Rectal smooth muscle tissue (tissue), 1 donor: Measurements from ENCODE around the gene SNCAIP.
"Not testable (repeated sequence)": the region's sequence is repeated elsewhere in the genome, so short reads cannot be mapped to it uniquely, and the experiment has no call there.

Experiments used
- H3K27ac ChIP-seq: one replicate; pipeline ENCODE4 v1.7.0; 2013; ENCODE audit warnings: low read depth, low read length, inconsistent platforms
- H3K27me3 ChIP-seq: one replicate; pipeline ENCODE4 v1.7.0; 2013; ENCODE audit warnings: low read length; ENCODE audit not compliant: control insufficient read depth, insufficient read depth
- H3K36me3 ChIP-seq: one replicate; pipeline ENCODE4 v1.7.0; 2013; ENCODE audit warnings: low read length; ENCODE audit not compliant: control insufficient read depth, insufficient read depth
- H3K4me1 ChIP-seq: one replicate; pipeline ENCODE4 v1.7.0; 2013; ENCODE audit warnings: low read length; ENCODE audit not compliant: control insufficient read depth, insufficient read depth
- H3K4me3 ChIP-seq: one replicate; pipeline ENCODE4 v1.7.0; 2013; ENCODE audit warnings: low read length
- H3K9ac ChIP-seq: one replicate; pipeline ENCODE4 v1.7.0; 2013; ENCODE audit warnings: low read length

SNCAIP gene

DNA sequence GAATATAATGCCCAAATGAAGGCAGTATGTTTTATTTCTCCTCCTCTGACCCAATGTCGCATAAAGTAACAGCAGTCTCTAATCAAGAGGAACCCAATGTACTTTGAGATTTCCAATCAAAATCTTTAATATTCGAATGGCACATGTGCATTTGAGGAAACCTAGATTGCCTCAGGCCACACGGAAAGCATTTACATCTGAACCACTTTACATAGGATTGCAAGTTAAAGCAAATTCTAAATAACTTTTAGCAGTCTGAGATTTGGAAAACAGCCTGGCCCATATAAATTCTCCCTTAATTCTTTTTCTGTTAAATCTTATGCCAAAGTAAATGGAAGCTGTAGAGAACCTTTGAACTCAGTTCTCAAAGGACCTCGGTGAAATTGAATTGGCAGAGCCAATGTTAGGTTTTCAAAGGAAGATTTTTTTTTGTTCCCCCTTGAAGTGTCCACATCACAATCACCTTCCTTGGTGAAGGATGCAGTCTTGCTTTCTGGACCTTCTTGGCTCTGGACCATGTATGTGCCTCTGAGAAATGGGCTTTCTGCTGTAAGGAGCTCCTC lies 57.3 kb downstream of the SNCAIP start:
- peaks cover 8% of the 10 kb centered on the region for H3K4me1 ChIP-seq
- no peaks in the 10 kb centered on the region for H3K36me3 ChIP-seq
- H3K27ac ChIP-seq: peak overlapping the region; percentile 9
- H3K4me3 ChIP-seq: no peak overlapping the region
- no peaks in the 10 kb centered on the region for H3K27me3 ChIP-seq
- no peak overlapping the region for H3K9ac ChIP-seq

DNA sequence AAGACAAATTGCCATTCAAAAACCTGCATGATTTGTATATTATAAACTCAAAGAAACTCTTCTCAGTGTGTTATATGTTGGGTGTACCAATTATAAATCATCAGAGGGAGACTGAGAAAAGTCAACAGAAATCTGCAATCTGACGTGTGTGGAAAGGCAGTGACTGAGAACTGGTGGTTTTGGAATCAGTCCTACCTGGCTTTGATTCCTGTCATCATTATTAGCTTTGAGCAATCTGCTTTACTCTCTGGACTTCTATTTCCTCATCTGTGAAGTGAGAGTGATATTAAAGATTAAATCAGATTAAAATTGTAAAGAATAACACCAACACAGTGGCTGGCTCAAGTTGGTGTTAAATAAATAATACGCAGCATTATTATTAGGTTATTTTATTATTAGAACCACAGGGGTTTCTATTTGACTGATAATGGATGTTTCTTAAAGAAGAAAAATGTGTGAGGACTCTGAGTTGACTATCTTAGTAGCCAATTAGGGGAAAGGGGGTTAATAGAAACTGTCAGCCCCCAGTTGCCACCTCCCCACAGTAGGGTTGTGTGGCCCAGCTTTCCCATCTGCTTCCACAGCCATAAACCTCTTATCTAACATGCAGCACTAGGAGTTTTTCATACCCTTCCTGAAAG lies 59.6 kb downstream of the SNCAIP start:
- Histone ChIP-seq H3K4me1 (peaks cover 8% of the 10 kb centered on the region), H3K27ac (no peak overlapping the region), H3K4me3 (no peak overlapping the region), H3K27me3 (no peaks in the 10 kb centered on the region), H3K9ac (no peak overlapping the region), H3K36me3 (no peaks in the 10 kb centered on the region)

DNA sequence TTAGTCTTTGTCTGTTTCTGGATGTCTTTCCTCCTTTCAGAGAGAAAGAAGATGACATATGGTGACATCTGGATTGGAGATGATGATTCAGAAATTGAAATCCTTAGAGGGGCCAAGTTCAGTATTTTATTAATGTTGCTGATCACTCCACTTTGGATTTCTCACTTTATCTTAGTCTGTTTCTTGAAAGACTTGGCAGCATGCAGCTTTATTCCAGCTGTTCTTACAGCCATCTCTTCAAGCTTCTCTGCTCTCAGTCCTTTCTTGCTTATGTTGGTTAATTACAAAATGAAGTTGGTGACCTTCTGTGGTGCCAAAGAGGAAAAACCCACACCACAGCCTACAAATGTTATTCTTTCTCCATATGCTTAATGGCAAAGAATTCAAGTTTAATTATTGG lies 62.1 kb downstream of the SNCAIP start:
- H3K4me3 ChIP-seq: no peak overlapping the region
- H3K36me3 ChIP-seq: no peaks in the 10 kb centered on the region

DNA sequence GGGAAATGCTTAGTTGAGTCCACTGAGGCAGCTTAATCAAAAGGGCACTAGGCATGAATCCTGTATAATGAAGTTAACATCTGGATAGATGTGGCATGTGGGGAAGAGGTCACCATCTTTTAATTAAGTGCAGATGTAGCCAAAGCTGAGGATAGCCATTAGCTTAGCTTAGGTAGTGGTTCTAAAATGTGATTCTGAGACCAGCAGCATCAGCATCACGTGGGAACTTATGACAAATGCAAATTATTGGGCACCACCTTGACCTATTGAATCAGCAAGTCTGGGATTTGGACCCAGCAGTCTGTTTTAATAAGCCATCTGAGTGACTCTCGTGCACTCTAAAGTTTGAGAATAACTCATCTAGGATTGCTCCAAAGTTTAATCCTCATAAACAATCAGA lies 63.8 kb downstream of the SNCAIP start:
- Histone ChIP-seq H3K9ac (no peak overlapping the region), H3K4me3 (no peak overlapping the region)

More for the DNA sequence above, 62.1 kb downstream of the SNCAIP start:
- no peak overlapping the region for H3K9ac ChIP-seq
- H3K4me1 ChIP-seq: peaks cover 4% of the 10 kb centered on the region
- no peaks in the 10 kb centered on the region for H3K27me3 ChIP-seq
- H3K27ac ChIP-seq: no peak overlapping the region

DNA sequence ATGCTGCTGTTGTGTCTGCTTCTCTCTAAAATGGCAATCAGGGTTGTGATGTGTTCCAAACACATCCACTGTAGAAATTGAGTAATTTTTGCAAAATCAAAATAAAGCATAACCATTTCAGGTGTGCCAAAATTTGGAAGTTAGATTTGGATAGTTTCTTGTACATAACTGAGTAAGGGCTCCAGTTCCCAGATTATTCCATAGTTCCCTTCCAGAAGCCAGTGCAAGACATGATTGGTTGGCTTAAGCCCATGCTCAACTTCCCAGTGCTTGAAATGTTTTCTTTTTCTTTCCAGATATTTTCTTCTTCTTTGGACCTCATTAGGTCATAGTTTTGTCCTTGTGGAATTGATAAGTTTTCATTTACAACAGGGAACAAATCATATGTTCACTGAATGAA lies 64.2 kb downstream of the SNCAIP start:
- Histone ChIP-seq H3K9ac (no peak overlapping the region), H3K27me3 (no peaks in the 10 kb centered on the region), H3K4me3 (no peak overlapping the region), H3K4me1 (peaks cover 4% of the 10 kb centered on the region), H3K36me3 (no peaks in the 10 kb centered on the region), H3K27ac (no peak overlapping the region)

More for the DNA sequence above, 63.8 kb downstream of the SNCAIP start:
- no peaks in the 10 kb centered on the region for H3K36me3 ChIP-seq
- H3K27ac ChIP-seq: no peak overlapping the region
- H3K4me1 ChIP-seq: peaks cover 4% of the 10 kb centered on the region
- no peaks in the 10 kb centered on the region for H3K27me3 ChIP-seq

DNA sequence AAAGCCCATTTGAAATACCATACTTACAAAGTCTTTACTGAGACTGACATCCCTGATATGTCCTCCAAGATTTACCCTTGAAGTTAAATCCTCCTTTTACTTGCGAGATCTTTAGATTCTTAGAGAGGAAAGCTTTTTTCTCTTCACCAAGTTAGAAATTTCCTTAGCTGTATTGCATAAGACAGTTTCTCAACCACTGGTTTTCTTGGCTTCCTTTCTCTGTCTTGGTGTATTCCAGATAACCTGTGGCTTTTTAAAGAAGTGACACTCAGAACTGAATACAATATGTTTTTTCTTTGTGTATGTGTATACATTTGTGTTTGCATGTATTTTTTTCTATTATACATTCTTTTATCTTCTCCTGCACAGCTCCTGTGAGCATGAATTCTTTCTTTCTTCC lies 65.0 kb downstream of the SNCAIP start:
- H3K27ac ChIP-seq: no peak overlapping the region
- H3K4me3 ChIP-seq: no peak overlapping the region

DNA sequence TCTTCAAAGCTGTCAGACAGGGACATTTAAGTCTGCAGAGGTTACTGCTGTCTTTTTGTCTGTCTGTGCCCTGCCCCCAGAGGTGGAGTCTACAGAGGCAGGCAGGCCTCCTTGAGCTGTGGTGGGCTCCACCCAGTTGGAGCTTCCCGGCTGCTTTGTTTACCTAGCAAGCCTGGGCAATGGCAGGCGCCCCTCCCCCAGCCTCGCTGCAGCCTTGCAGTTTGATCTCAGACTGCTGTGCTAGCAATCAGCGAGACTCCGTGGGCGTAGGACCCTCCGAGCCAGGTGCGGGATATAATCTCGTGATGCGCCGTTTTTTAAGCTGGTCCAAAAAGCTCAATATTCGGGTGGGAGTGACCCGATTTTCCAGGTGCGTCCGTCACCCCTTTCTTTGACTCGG lies 70.9 kb downstream of the SNCAIP start:
- H3K9ac ChIP-seq, H3K27ac ChIP-seq, H3K4me3 ChIP-seq, H3K36me3 ChIP-seq, H3K27me3 ChIP-seq: not testable (repeated sequence)
- peaks cover 15% of the 10 kb centered on the region for H3K4me1 ChIP-seq

More for the DNA sequence above, 65.0 kb downstream of the SNCAIP start:
- Histone ChIP-seq H3K9ac (no peak overlapping the region), H3K27me3 (no peaks in the 10 kb centered on the region), H3K4me1 (peaks cover 4% of the 10 kb centered on the region), H3K36me3 (no peaks in the 10 kb centered on the region)

DNA sequence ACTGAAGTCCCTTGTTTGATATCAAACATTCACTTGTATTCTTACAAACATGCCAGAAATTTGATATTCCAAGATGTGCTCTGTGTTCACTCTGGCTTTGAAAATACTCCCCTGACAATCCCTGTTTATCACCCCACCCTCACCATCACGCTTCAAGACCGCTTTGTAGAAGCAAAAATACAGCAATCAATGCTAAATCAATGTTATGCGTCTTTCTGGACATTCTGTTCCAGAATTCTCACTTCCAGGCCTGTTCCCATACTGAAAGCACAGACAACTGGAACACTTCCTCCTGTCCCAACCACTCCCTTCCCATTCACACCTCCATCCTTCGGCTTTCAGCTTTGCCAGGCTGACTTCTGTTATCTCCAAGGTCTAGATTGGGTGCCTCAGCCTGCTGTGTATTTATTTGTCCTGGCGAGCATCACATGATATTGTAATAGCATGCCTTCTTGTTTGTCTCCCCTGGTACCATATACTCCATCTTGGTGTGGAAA lies 72.8 kb downstream of the SNCAIP start:
- Histone ChIP-seq H3K27ac (peak overlapping the region; percentile 32), H3K36me3 (no peaks in the 10 kb centered on the region), H3K4me1 (peaks cover 15% of the 10 kb centered on the region), H3K4me3 (no peak overlapping the region), H3K9ac (no peak overlapping the region), H3K27me3 (no peaks in the 10 kb centered on the region)

DNA sequence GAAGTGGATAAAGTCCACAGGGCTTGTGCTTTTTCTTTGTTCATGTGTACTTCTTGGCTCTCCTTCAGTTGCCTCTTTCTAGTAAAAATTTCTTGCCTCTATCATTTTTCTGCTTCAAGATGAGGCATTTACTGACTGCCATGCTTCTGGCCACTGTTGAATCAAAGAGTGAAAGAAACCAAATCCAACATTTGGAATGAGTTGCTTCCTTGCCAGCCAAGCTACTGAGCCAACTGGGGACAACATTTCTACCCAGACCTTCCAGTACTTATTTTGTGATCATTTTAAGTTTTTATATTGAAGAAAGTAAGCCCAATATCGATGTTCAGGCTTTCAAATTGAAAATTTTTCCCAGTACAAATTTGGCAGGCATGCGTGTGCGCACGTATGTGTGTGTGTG lies 73.2 kb downstream of the SNCAIP start:
- H3K36me3 ChIP-seq: no peaks in the 10 kb centered on the region
- H3K4me1 ChIP-seq: peaks cover 15% of the 10 kb centered on the region
- H3K4me3 ChIP-seq: no peak overlapping the region
- H3K27me3 ChIP-seq: no peaks in the 10 kb centered on the region
- H3K9ac ChIP-seq: no peak overlapping the region
- H3K27ac ChIP-seq: peak overlapping the region; percentile 32

DNA sequence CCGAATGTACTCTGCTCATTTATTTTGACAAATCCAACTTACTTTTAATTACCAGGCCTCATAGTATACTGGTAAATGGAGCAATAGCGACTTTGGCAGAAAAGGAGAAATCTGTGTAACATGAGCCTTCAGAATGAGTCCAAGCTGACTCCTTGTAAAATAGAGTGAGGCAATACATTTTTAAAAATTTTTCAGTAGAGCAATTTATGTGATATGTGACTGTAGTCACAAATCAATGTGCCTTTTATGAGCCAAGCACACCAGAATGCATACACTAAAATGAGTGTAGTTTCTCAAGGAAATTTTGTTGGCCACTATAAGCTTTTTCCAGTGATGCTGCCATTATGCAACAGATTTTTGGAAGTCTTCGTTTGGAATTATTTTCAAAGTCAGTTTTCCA lies 73.8 kb downstream of the SNCAIP start:
- H3K9ac ChIP-seq: no peak overlapping the region
- H3K4me3 ChIP-seq: no peak overlapping the region
- no peaks in the 10 kb centered on the region for H3K27me3 ChIP-seq
- no peaks in the 10 kb centered on the region for H3K36me3 ChIP-seq
- peaks cover 15% of the 10 kb centered on the region for H3K4me1 ChIP-seq
- no peak overlapping the region for H3K27ac ChIP-seq

DNA sequence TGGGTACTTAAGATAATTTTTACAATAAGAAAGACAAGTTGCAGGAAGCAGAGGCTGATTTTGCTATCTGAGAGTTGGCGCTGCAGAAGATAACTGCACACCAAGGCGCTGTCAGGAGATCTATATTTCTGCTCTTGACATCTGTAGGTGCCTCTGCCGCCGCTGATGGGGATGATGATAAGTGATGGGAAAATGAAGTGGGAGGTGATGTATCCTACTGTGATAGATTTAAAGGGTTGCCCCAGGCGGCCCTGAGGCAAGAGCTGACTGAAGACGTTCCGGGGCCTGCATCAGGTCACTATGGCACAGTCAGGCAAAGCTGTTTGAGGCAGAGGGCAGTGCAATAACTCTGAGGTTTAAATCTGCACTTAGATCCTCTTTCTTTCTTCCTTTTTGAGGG lies 78.1 kb downstream of the SNCAIP start:
- Histone ChIP-seq H3K27ac (no peak overlapping the region), H3K4me3 (no peak overlapping the region)

DNA sequence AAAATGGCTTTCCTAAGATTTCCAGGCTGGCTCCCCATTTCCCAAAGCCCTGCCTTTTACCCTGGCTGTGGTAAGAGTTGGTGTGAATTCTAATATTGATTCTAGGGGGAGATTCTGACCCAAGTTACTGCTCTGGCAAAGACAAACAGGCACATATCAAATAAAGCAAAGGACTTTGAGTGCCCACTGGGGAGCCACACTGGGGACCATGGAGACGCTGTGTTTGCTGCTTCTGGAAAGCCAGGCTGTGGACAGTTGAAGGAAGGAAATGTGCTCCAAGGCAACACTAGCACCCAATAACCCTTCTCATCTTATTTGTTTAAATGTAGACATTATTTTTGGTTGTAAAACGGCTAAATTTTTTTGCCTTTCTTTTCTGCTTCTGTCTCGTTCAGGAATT lies 78.7 kb downstream of the SNCAIP start:
- no peaks in the 10 kb centered on the region for H3K36me3 ChIP-seq

More for the DNA sequence above, 78.1 kb downstream of the SNCAIP start:
- Histone ChIP-seq H3K9ac (no peak overlapping the region), H3K4me1 (peaks cover 9% of the 10 kb centered on the region), H3K27me3 (no peaks in the 10 kb centered on the region), H3K36me3 (no peaks in the 10 kb centered on the region)

DNA sequence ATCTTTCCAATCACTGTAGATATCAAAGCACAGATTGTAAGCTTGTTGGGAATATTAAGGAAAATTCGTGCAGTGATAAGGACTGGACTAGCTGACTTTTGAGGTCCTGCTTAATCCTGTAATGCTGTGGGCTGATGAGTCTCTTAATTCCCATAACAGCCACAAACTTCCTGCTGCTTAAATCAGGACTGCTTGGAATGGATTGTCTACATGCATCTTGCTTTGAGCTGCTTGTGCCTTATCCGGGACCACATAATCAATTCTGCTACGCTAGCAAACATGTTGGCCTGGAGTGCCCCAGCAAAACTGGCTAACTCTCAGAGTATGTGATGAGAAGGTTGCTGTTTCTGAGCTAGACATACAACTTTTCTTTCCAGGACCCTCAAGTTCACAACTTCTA lies 79.6 kb downstream of the SNCAIP start:
- Histone ChIP-seq H3K9ac (no peak overlapping the region), H3K36me3 (no peaks in the 10 kb centered on the region), H3K4me3 (no peak overlapping the region), H3K27me3 (no peaks in the 10 kb centered on the region), H3K27ac (no peak overlapping the region), H3K4me1 (peaks cover 2% of the 10 kb centered on the region)

More for the DNA sequence above, 78.7 kb downstream of the SNCAIP start:
- no peak overlapping the region for H3K27ac ChIP-seq
- H3K27me3 ChIP-seq: no peaks in the 10 kb centered on the region
- H3K9ac ChIP-seq: no peak overlapping the region
- no peak overlapping the region for H3K4me3 ChIP-seq
- H3K4me1 ChIP-seq: peaks cover 9% of the 10 kb centered on the region
